Measurements from ENCODE around the gene ZNF384.
"Not testable (repeated sequence)": the region's sequence is repeated elsewhere in the genome, so short reads cannot be mapped to it uniquely, and the experiment has no call there.

Gene ZNF384

GRCh38 chr12:6722863-6723262 is 33.7 kb upstream of the ZNF384 start:
- peaks cover 2% of the 10 kb centered on the region for H3K36me3 ChIP-seq (ENCODE audit: control insufficient read depth, insufficient read depth, low read length)
- WGBS, 2 experiments (ENCODE audit: insufficient coverage in 2 of 2): 97 to 100% methylated on average over 2 of the region's 3 CpGs
- H3K4me3 ChIP-seq (ENCODE audit: extremely low read depth, insufficient read depth, low read length, poor library complexity, severe bottlenecking): peak overlapping the region; percentile 57

DNA sequence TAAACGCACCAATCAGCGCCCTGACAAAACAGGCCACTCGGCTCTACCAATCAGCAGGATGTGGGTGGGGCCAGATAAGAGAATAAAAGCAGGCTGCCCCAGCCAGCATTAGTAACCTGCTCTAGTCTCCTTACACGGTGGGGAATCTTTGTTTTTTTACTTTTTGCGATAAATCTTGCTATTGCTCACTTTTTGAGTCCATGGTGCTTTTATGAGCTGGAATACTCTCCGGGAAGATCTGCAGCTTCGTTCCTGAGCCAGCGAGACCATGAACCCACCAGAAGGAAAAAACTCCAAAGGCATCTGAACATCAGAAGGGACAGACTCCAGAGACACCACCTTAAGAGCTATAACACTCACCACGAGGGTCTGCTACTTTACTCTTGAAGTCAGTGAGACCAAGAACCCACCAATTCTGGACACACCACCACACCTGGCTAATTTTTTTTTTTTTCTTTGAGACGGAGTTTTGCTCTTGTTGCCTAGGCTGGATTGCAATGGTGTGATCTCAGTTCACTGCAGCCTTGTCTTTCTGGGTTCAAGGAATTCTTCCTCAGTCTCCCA is 27.8 kb upstream of the ZNF384 start:
- Histone ChIP-seq H3K36me3 (ENCODE audit: control insufficient read depth, insufficient read depth, low read length) (no peaks in the 10 kb centered on the region), H3K9me3 (ENCODE audit: control insufficient read depth, low read length) (no peaks in the 10 kb centered on the region), H3K4me1 (ENCODE audit: control insufficient read depth, insufficient read depth, low read length, poor library complexity, severe bottlenecking) (no peaks in the 10 kb centered on the region), H3K27ac (ENCODE audit: low read depth, low read length, severe bottlenecking) (no peak overlapping the region), H3K4me3 (ENCODE audit: extremely low read depth, insufficient read depth, low read length, poor library complexity, severe bottlenecking) (no peak overlapping the region)
- 82 to 86% methylated on average over 6 to 7 of the region's 10 CpGs for WGBS, 2 experiments (ENCODE audit: insufficient coverage in 2 of 2)

More at GRCh38 chr12:6722863-6723262, 33.7 kb upstream of the ZNF384 start:
- peaks cover 6% of the 10 kb centered on the region for H3K4me1 ChIP-seq (ENCODE audit: control insufficient read depth, insufficient read depth, low read length, poor library complexity, severe bottlenecking)
- no peaks in the 10 kb centered on the region for H3K9me3 ChIP-seq (ENCODE audit: control insufficient read depth, low read length)
- no peak overlapping the region for H3K27ac ChIP-seq (ENCODE audit: low read depth, low read length, severe bottlenecking)

GRCh38 chr12:6716031-6716873 is 27.1 kb upstream of the ZNF384 start:
- not testable (repeated sequence) for H3K4me3 ChIP-seq (ENCODE audit: extremely low read depth, insufficient read depth, low read length, poor library complexity, severe bottlenecking); H3K27ac ChIP-seq (ENCODE audit: low read depth, low read length, severe bottlenecking); H3K4me1 ChIP-seq (ENCODE audit: control insufficient read depth, insufficient read depth, low read length, poor library complexity, severe bottlenecking); H3K36me3 ChIP-seq (ENCODE audit: control insufficient read depth, insufficient read depth, low read length); H3K9me3 ChIP-seq (ENCODE audit: control insufficient read depth, low read length)
- WGBS, 2 experiments (ENCODE audit: insufficient coverage in 2 of 2): 80 to 96% methylated on average over 1 to 9 of the region's 41 CpGs

DNA sequence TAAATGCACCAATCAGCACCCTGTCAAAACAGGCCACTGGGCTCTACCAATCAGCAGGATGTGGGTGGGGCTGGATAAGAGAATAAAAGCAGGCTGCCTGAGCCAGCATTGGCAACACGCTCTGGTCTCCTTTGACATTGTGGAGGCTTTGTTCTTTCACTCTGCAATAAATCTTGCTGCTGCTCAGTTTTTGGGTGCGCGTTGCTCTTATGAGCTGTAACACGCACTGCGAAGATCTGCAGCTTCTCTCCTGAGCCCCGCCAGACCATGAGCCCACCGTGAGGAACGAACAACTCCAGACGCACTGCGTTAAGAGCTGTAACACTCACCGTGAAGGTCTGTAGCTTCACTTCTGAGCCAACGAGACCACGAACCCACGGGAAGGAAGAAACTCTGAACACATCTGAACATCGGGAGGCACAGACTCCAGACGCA is 19.8 kb upstream of the ZNF384 start:
- Histone ChIP-seq H3K4me1 (ENCODE audit: control insufficient read depth, insufficient read depth, low read length, poor library complexity, severe bottlenecking) (no peaks in the 10 kb centered on the region), H3K9me3 (ENCODE audit: control insufficient read depth, low read length) (no peaks in the 10 kb centered on the region), H3K27ac (ENCODE audit: low read depth, low read length, severe bottlenecking) (no peak overlapping the region), H3K36me3 (ENCODE audit: control insufficient read depth, insufficient read depth, low read length) (no peaks in the 10 kb centered on the region), H3K4me3 (ENCODE audit: extremely low read depth, insufficient read depth, low read length, poor library complexity, severe bottlenecking) (no peak overlapping the region)
- WGBS, 2 experiments (ENCODE audit: insufficient coverage in 2 of 2): 92 to 94% methylated on average over 16 of the region's 16 CpGs

DNA sequence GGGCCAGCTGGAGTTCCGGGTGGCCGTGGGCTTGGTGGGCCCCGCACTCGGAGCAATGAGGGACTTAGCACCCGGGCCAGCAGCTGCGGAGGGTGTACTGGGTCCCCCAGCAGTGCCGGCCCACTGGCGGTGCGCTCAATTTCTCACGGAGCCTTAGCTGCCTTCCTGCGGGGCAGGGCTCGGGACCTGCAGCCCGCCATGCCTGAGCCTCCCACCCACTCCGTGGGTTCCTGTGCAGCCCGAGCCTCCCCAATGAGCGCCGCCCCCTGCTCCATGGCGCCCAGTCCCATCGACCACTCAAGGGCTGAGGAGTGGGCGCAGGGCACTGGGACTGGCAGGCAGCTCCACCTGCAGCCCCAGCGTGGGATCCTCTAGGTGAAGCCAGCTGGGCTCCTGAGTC is 19.2 kb upstream of the ZNF384 start:
- not testable (repeated sequence) for H3K27ac ChIP-seq (ENCODE audit: low read depth, low read length, severe bottlenecking); H3K4me1 ChIP-seq (ENCODE audit: control insufficient read depth, insufficient read depth, low read length, poor library complexity, severe bottlenecking); H3K4me3 ChIP-seq (ENCODE audit: extremely low read depth, insufficient read depth, low read length, poor library complexity, severe bottlenecking); H3K36me3 ChIP-seq (ENCODE audit: control insufficient read depth, insufficient read depth, low read length); H3K9me3 ChIP-seq (ENCODE audit: control insufficient read depth, low read length)
- WGBS, 2 experiments (ENCODE audit: insufficient coverage in 2 of 2): 98 to 99% methylated on average over 18 to 21 of the region's 21 CpGs

DNA sequence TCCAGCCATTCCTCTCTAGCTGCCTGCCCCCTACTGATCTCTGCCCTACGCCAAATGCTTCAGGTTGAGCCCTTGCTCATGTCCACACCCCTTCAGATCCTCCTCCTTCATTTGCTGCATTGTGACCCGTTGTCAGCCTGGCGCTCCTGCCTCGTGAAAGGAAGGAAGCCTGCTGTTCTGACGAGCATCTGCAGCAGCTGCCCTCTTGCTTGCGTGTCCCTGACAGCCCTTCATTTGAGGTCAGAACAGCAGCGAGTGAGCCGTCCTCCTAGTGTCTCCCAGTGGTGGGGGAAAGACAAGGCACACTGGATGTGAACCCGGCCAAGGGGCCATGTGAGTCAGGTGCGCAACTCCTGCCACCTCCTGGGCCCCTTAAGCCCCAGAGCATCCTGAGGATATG is 14.5 kb upstream of the ZNF384 start:
- H3K36me3 ChIP-seq (ENCODE audit: control insufficient read depth, insufficient read depth, low read length): no peaks in the 10 kb centered on the region
- H3K9me3 ChIP-seq (ENCODE audit: control insufficient read depth, low read length): no peaks in the 10 kb centered on the region
- peaks cover 6% of the 10 kb centered on the region for H3K4me1 ChIP-seq (ENCODE audit: control insufficient read depth, insufficient read depth, low read length, poor library complexity, severe bottlenecking)
- 14% methylated on average over 8 to 10 of the region's 10 CpGs for WGBS, 2 experiments (ENCODE audit: insufficient coverage in 2 of 2)
- H3K4me3 ChIP-seq (ENCODE audit: extremely low read depth, insufficient read depth, low read length, poor library complexity, severe bottlenecking): no peak overlapping the region
- no peak overlapping the region for H3K27ac ChIP-seq (ENCODE audit: low read depth, low read length, severe bottlenecking)

DNA sequence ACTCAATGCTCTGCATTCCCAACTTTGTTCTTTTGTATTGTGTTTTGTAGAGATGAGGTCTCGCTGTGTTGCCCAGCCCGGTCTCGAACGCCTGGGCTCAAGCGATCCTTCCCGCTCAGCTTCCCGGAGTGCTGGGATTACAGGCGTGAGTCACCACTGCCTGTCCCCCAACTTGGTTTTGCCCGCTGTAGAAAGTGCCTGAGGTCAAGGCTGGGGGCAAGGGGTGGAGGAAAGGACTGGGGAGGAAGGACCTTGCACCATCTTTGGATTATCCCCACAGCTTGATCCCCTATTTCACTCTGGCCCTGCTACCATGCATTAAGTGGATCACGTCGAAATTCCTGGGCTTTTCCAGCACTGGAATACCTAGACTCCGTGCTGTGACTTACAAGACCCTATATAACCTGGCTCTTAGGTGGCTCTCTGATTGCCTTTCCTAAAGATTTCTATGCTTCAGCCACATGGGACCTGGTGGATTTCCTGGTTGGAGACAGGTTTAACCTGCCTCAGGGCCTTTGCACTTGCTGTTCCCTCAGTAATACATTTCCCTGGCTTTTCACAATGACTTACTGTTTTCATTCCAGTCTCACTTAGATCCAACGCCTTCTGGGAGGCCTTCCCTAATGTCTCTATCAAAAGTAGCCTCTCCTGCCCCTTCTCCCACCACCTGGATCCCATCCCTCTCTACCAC is 12.0 kb upstream of the ZNF384 start:
- Histone ChIP-seq H3K9me3 (ENCODE audit: control insufficient read depth, low read length) (no peaks in the 10 kb centered on the region), H3K4me1 (ENCODE audit: control insufficient read depth, insufficient read depth, low read length, poor library complexity, severe bottlenecking) (peaks cover 6% of the 10 kb centered on the region), H3K27ac (ENCODE audit: low read depth, low read length, severe bottlenecking) (no peak overlapping the region), H3K4me3 (ENCODE audit: extremely low read depth, insufficient read depth, low read length, poor library complexity, severe bottlenecking) (peak overlapping the region; percentile 64), H3K36me3 (ENCODE audit: control insufficient read depth, insufficient read depth, low read length) (no peaks in the 10 kb centered on the region)
- WGBS, 2 experiments (ENCODE audit: insufficient coverage in 2 of 2): 32 to 35% methylated on average over 11 to 13 of the region's 13 CpGs

DNA sequence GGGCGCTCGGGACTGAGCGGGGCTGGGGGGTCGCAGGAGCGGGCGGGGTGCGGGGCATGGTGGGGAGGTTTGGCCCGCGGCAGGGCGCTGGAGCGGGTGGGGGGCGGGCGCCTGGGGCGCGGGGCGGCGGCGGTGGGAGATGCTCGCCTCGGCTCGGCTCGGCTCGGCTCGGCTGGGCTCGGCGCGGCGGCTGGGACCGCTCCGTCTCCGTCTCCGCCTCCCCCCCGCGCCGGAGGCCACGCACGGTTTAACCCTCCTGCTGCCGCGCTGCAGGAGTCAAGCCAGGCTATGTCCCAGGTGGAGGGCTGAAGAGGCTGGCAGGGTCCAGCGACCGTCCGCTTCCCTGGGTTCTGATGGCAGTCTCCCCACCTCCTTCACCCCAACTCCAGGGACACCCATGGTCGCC is 11.5 kb upstream of the ZNF384 start, which contains the start of gene PIANP:
Gene PIANP (minus strand): TSS at position 170 of the 406 bp plus-strand sequence. CDS start 2,754 bp downstream, outside the sequence.
- H3K9me3 ChIP-seq (ENCODE audit: control insufficient read depth, low read length): no peaks in the 10 kb centered on the region
- peaks cover 6% of the 10 kb centered on the region for H3K4me1 ChIP-seq (ENCODE audit: control insufficient read depth, insufficient read depth, low read length, poor library complexity, severe bottlenecking)
- WGBS, 2 experiments (ENCODE audit: insufficient coverage in 2 of 2): 0 to 2% methylated on average over 11 to 24 of the region's 43 CpGs
- H3K36me3 ChIP-seq (ENCODE audit: control insufficient read depth, insufficient read depth, low read length): no peaks in the 10 kb centered on the region
- peak within 1 kb of the TSS; percentile 64 for H3K4me3 ChIP-seq (ENCODE audit: extremely low read depth, insufficient read depth, low read length, poor library complexity, severe bottlenecking)
- no peak within 1 kb of the TSS for H3K27ac ChIP-seq (ENCODE audit: low read depth, low read length, severe bottlenecking)

- H3K4me1 ChIP-seq (ENCODE audit: control insufficient read depth, insufficient read depth, low read length, poor library complexity, severe bottlenecking): peaks cover 6% of the 10 kb centered on the region
- H3K36me3 ChIP-seq (ENCODE audit: control insufficient read depth, insufficient read depth, low read length): no peaks in the 10 kb centered on the region
- 1% methylated on average over 32 to 39 of the region's 65 CpGs for WGBS, 2 experiments (ENCODE audit: insufficient coverage in 2 of 2)
- no peaks in the 10 kb centered on the region for H3K9me3 ChIP-seq (ENCODE audit: control insufficient read depth, low read length)
- no peak overlapping the region for H3K27ac ChIP-seq (ENCODE audit: low read depth, low read length, severe bottlenecking)
- peak overlapping the region; percentile 64 for H3K4me3 ChIP-seq (ENCODE audit: extremely low read depth, insufficient read depth, low read length, poor library complexity, severe bottlenecking)
These were observed 10.9 kb upstream of the ZNF384 start for GRCh38 chr12:6699989-6700645.

GRCh38 chr12:6699259-6699988 is 10.2 kb upstream of the ZNF384 start:
- Histone ChIP-seq H3K36me3 (ENCODE audit: control insufficient read depth, insufficient read depth, low read length) (no peaks in the 10 kb centered on the region), H3K9me3 (ENCODE audit: control insufficient read depth, low read length) (no peaks in the 10 kb centered on the region), H3K4me1 (ENCODE audit: control insufficient read depth, insufficient read depth, low read length, poor library complexity, severe bottlenecking) (peaks cover 6% of the 10 kb centered on the region), H3K27ac (ENCODE audit: low read depth, low read length, severe bottlenecking) (no peak overlapping the region), H3K4me3 (ENCODE audit: extremely low read depth, insufficient read depth, low read length, poor library complexity, severe bottlenecking) (peak overlapping the region; percentile 64)
- WGBS, 2 experiments (ENCODE audit: insufficient coverage in 2 of 2): 25 to 29% methylated on average over 12 to 16 of the region's 16 CpGs
